HG03025 (cell line): ENCODE data around the gene SLC27A2.
"Not testable (repeated sequence)": the region's sequence is repeated elsewhere in the genome, so short reads cannot be mapped to it uniquely, and the experiment has no call there.

Experiments used
- ATAC-seq: cut with Tn5 transposase; IDR thresholded peaks from one replicate; pipeline ENCODE4 v1.9.1; 2021; ENCODE audit warnings: mild to moderate bottlenecking, moderate library complexity; ENCODE audit not compliant: unreplicated experiment, low FRiP score

The SLC27A2 gene

DNA sequence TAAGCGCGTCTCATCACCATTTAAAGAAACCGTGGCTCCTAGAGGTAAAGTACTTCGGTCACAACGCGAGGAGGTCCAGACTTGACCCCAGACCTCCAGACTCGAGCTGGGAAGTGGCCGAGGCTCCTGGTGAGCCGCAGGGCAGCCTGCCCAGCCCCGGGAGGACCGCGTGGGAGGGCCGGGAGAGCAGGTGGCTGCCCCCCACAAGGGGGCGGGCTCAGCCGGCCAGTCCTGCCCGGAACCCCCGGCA is at the start of gene SLC27A2:
Gene SLC27A2, plus strand, starts transcription at position 228 of the 250 bp plus-strand sequence. CDS start 232 bp downstream, outside the sequence.
- no peak for ATAC-seq

- ATAC-seq: not testable (repeated sequence)
Observed at GRCh38 chr15:50132251-50132984, 49.6 kb upstream of the SLC27A2 start.

DNA sequence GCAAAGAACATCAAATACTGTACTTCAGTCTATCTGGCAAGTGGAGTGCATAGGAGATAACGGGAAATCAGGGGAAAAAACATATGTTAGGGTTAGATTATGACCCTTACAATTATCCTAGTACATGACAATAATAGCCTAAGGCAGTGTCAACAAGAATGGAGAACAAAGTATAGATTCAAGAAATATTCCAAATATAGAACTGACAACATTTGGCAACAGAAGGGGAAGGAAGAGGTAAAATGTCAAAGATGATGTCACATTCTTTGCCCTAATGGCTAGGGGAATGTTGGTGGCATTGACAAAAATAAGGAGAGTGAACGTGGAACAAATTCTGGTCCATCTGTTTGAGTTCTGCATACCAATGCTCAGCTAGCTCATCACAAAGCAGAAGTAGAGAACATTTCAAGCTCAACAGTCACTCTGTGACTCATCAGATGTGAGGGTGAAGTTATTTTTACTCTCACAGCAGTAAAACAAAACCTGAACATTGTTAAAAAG is 47.4 kb upstream of the SLC27A2 start:
- peak; percentile 81 for ATAC-seq

- peak; percentile 32 for ATAC-seq
Observed at GRCh38 chr15:50135031-50135551, 46.9 kb upstream of the SLC27A2 start.

DNA sequence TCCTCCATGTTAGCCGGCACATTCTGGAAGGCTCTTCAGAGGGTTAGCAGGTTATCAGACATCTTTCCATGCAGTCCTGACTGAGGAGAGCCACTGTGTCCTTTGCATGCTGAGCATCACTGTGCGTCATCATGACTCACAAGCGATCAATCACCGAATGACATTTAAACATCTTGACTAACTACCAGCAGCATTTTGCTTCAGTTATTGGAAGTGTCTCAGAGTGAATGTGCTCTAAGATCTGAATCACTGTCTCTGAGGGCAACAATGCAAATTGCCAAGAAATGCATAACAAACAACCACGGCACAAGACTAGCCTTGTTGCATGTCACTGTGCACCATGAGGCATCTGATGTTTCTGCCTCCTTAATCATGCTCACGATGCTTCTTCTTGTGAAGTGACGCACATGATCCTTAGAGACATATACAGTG is 44.6 kb upstream of the SLC27A2 start:
- ATAC-seq: no peak

GRCh38 chr15:50137893-50138292 is 44.1 kb upstream of the SLC27A2 start:
- no peak for ATAC-seq

DNA sequence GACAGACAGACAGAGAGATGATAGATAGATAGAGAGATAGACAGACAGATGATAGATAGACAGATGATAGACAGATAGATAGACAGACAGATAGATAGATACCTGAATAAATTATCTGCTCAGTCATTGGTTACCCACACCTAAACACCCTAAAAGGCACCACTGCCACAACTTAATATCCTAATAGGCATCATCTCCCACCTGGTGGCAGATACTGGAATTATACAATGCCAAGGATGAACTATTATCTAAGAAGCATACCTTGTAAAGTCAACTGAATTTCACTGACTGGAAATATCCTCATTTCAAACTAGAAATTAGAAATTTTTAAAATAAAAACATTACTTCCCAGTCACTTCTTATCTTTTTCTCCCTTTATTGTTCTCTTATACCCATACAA is 43.6 kb upstream of the SLC27A2 start:
- ATAC-seq: no peak

DNA sequence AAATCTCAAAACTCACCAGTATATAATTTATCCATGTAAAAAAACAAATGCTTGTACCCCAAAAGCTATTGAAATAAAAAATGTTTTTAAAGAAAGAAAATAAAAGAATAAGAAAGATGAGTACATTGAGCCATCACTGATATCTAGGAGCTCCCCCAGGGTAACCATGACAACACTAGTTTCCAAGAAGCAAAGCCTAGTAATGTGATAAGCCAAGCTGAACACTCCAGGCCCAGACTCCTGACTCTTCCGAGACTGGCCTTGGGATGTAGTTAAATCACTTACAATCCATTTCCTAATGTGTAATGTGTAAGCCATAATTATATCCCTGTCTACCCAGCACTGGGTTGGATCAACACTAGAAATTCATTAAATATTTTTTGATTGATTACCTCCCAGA is 41.9 kb upstream of the SLC27A2 start:
- ATAC-seq: no peak

DNA sequence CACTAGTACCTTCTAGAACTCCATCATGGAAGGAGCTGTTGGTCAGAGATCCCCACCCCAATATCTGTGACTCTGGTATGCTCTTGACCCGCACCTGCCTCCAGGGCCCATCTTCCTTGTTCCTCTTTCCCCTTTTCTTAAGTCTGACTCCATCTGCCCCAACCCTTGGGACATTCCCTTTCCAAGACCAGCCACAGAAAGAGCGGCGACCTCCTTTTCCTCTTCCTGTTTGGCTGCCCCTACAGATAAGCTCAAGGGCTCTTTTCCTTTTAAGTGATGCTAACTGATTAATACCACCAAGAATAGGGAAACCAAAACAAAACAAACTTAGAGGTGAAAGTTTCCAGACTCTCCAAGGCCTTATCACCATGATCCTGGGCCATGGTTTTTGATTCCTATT is 41.0 kb upstream of the SLC27A2 start:
- ATAC-seq: no peak

DNA sequence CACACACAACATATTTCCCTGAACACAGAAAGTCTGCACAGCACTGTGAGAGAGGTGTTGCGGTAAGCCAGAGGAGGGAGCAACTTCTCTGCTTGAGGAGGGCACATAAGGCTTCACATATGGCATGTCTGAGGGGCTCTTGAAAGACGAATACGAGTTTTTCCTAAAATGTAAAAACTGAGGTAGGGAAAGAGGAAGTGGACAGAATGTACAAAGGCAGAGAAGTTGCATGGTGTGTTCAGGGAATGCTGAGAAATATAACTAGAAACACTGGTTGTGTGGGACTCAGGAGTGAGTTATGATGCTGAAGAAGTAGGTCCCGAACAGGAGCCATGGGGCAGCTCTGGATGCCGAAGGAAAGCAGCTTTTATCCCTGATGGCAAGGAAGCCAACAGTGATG is 40.1 kb upstream of the SLC27A2 start:
- no peak for ATAC-seq

- ATAC-seq: no peak
Observed at GRCh38 chr15:50143255-50143860, 38.6 kb upstream of the SLC27A2 start.

DNA sequence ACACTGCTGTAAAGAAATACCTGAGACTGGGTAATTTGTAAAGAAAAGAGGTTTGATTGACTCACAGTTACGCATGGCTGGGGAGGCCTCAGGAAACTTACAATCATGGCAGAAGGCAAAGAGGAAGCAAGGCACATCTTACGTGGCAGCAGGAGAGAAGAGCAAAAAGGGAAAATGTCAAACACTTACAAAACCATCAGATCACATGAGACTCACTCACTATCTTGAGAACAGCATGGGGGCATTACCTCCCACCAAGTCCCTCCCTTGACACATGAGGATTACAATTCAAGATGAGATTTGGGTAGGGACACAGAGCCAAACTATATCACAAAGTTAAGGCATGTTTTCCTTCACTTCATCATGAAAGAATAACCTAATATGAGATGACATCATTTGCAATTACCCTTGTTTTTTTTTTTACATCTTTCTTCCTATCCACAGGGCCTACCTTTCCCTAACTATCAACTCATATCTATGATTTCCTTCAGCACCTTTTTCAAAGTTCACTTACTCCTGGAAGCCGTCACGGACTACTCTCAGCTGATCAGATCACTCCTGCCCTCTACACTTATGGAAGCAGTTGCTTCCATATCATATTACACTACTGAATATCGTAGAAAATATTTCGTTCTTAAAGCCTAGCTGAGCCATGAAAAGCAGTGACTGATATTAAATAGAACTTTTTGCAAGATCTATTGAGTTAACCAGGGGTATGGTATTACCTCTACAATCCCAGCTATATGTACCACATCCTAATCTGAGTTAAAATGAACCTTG is 37.5 kb upstream of the SLC27A2 start:
- ATAC-seq: no peak

DNA sequence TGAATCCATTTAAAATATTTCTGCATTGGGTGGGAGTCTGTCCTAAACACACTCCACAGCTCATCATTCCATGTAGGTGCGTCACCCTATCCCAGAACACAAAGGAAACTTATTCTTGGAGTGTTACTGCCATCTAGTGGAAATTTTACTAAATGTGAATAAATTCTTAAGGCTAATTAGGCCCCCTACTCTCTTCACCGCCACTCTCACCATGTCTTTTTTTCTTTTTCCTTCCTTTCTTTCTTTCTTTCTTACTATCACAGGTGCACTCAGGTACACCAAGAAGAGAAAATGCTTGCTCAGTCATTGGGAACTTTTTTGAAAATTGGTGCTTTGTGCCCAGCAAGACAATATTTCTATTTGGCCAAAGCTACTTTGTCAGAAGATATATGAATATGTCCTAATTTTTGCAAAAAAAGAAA is 36.5 kb upstream of the SLC27A2 start:
- ATAC-seq: no peak

DNA sequence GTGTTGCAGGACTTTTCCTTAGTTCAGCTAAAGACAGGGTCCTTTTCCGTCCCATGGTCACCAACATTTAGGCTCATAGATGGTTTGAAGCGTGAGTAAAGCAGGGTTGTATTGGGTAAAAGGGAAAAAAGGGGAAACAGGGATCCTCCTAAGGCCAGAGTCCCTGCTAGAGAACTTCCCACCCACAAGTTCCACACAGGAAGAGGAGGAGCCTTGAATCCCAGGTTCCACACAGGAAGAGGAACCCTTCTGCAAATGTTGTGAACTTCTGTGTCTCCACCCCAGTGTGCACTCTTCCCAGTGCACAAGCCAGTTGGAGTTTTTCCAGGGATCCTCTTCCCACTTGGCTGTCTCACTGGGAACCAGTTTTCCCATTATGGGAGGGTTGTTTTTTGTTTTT is 35.4 kb upstream of the SLC27A2 start:
- ATAC-seq: no peak

DNA sequence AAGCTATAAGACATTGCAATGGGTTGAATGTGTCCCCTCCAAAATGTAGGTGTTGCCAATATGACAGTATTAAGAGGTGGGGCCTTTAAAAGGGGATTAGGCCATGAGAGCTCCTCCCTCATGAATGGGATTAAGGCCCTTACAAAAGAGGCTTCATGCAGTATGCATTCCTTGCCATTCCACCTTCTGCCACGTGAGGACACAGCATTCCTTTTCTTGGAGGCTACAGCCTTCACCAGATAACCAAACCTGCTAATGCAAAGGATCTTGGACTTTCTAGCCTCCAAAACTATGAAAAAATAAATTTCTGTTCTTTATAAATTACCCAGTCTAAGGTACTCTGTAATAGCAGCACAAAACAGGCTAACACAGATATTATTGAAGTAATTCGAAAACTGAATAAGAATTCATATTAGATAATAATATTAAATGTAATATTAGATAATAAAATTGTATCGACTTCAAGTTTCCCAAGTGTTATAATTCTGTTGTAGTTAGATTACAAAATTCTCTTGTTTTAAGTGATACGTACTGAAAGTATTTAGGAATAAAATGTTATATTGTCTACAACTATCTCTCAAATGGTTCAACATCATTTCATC is 33.5 kb upstream of the SLC27A2 start:
- no peak for ATAC-seq

DNA sequence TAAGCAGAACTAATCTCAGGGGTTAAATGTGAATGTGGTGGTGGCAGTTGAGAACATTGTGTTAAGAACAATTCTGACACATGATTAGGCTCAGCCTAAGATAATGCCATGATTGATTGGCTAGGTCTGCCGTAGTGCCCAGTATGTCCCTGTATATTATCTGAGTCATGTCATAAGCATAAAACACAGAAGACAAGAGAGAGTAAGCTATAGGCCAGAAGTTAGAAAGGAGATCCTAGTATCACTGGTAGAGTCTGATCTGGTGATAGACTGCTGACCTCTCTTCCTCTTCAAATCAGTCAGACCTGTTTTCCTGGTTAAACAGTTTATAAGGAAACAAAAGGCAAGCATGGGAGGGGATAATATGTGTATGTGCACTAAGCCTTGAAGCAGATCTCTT is 32.9 kb upstream of the SLC27A2 start:
- ATAC-seq: no peak

GRCh38 chr15:50150349-50150748 is 31.6 kb upstream of the SLC27A2 start:
- ATAC-seq: no peak

DNA sequence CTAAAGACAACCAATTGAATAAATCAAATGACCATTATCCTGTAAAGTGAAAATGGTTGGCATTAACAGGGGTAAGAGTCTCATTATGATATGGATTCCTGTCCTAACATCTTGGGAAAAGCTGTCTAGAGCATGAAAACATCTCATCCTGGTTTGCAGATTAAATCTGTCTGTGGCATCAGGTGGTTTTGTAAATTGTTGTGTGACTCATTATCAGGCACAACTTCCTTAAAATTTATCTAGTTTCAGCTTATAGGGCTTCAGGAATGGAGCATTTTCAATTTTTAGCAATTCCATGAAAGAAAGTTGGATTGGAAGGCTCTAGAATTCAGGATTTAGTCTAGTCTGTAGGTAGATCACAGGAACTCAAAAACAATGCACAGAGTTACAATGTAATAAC is 31.1 kb upstream of the SLC27A2 start:
- ATAC-seq: no peak

DNA sequence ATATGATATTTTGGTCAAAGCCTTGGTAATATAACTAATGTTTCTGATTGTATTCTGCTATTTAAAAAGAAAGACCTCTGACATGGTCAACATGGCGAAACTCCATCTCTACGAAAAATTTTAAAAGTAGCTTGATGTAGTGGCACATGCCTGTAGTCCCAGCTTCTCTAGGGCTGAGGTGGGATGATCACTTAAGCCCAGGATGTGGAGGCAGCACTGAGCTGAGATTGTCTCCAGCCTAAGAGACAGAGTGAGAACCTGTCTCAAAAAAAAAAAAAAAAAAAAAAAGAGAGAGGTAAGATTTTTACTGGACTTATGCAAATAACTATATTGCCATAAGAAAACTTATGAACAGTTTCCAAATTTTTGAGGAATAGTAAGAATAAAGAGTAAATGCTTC is 30.5 kb upstream of the SLC27A2 start:
- no peak for ATAC-seq

DNA sequence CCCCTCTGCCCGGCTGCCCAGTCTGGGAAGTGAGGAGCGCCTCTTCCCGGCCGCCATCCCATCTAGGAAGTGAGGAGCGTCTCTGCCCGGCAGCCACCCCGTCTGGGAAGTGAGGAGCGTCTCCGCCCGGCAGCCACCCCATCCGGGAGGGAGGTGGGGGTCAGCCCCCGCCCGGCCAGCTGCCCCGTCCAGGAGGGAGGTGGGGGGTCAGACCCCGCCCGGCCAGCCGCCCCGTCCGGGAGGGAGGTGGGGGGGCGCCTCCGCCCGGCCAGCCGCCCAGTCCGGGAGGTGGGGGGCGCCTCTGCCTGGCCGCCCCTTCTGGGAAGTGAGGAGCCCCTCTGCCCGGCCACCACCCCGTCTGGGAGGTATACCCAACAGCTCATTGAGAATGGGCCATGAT is 23.8 kb upstream of the SLC27A2 start:
- not testable (repeated sequence) for ATAC-seq
